GM20000 (cell line): ENCODE data around the gene PTPRN2.

Experiments used
- DNase-seq: peaks from one replicate; pipeline ENCODE4 v3.0.0; 2012; ENCODE audit warnings: low spot score
- CTCF ChIP-seq: IDR thresholded peaks from 2 replicates; pipeline ENCODE4 v1.5.1; 2012; ENCODE audit warnings: mild to moderate bottlenecking, control low read depth; ENCODE audit errors: extremely low read depth, missing control alignments

The PTPRN2 gene

GRCh38 chr7:157547102-157547501 lies 1040.5 kb downstream of the PTPRN2 start:
- no peak for DNase-seq
- TF ChIP-seq CTCF = no peak

GRCh38 chr7:157545681-157546060 lies 1042.0 kb downstream of the PTPRN2 start:
- TF ChIP-seq CTCF = no peak
- no peak for DNase-seq

GRCh38 chr7:157544980-157545680 lies 1042.5 kb downstream of the PTPRN2 start:
- TF ChIP-seq CTCF = no peak
- DNase-seq = no peak

- DNase-seq = no peak
- no peak for TF ChIP-seq CTCF
These were observed 1043.4 kb downstream of the PTPRN2 start for GRCh38 chr7:157544226-157544625.

GRCh38 chr7:157543791-157544190 lies 1043.8 kb downstream of the PTPRN2 start:
- no peak for DNase-seq
- TF ChIP-seq CTCF = no peak

GRCh38 chr7:157543276-157543675 lies 1044.3 kb downstream of the PTPRN2 start:
- no peak for TF ChIP-seq CTCF
- no peak for DNase-seq

- DNase-seq = no peak
- no peak for TF ChIP-seq CTCF
These were observed 1045.3 kb downstream of the PTPRN2 start for GRCh38 chr7:157542068-157543021.
